GM21825 (cell line): ENCODE results near the gene FGA.
"Not testable (repeated sequence)": the region's sequence is repeated elsewhere in the genome, so short reads cannot be mapped to it uniquely, and the experiment has no call there.

Source experiments
- ATAC-seq: cut with Tn5 transposase; IDR thresholded peaks from one replicate; pipeline ENCODE4 v1.9.1; 2021; ENCODE audit warnings: mild to moderate bottlenecking, moderate library complexity; ENCODE audit not compliant: unreplicated experiment

Gene FGA

GRCh38 chr4:154608361-154609252 lies 18.1 kb upstream of the FGA start:
- ATAC-seq, result no peak

DNA sequence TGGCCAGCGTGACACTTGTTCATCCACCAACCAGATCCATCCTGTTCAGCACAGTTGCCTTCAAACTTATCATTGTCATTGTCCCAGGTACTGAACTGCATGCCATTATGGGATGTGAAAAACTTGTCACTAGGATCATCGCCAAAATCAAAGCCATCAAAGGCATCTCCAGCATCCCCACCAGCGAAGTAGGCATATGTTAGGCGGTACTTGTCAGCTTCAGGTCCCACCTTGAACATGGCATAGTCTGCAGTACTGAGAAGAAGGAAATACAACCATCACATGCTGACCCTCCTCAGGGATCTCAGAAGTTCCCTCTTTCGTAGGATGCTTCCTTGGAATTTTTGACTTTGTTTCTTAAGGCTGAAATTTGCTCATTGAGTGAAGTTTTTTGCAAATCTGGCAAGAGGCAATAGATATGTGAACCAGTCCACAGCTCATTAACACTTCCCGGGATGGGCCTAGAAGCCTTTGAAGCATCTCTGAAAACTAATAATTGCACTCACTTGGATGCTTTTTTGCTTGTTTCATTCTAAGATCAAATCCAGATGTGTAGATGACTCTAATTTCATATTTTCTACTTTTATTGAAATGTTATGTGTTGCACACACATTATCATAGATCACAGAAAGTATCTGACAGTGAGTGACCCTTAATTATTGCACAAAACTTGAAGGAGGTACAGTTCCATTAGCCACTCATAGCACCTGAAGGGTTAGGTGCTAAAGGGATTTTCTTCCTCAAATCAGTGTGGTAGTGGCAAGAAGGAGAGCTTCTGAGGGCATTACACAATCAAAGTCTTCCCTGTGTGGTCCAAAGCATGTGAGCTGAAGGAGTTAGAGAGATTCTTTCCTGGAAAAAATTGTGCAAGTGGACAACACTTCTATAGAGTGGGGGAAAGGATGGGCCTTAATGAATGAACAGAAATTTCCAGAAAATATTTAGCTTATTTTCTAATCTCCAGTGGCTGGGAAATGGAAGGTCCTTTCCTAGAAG lies 16.5 kb upstream of the FGA start:
- no peak for ATAC-seq

GRCh38 chr4:154604696-154605200 lies 14.2 kb upstream of the FGA start:
- no peak for ATAC-seq

GRCh38 chr4:154603033-154603943 lies 12.7 kb upstream of the FGA start:
- no peak for ATAC-seq

DNA sequence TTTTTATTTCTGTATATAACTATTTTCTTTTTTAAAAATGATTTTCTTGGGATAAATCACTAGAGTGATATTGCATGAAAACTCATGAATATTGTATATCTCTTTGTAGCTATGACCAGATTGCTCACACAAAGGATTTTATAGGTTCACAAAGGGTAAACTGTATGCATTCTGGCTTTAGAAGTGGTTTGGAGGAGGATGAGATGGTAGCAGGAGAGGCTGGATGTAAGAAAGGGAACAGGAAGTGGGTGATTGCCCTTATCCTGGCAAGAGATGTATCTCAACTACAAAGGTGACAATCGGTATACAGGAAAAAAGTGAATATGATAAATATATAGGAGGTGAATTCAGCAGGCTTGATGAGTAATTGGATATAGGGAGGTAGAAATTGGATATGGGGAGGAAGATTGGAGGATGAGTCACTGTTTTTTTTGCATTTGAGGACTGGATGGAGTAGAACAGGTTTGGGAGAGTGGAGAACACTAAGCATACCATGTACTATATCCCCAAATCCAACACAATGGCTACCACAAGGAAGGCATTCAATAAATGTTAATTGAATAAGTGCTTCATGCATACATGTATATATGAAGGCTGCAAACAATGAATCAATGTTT lies 12.0 kb upstream of the FGA start:
- no peak for ATAC-seq

DNA sequence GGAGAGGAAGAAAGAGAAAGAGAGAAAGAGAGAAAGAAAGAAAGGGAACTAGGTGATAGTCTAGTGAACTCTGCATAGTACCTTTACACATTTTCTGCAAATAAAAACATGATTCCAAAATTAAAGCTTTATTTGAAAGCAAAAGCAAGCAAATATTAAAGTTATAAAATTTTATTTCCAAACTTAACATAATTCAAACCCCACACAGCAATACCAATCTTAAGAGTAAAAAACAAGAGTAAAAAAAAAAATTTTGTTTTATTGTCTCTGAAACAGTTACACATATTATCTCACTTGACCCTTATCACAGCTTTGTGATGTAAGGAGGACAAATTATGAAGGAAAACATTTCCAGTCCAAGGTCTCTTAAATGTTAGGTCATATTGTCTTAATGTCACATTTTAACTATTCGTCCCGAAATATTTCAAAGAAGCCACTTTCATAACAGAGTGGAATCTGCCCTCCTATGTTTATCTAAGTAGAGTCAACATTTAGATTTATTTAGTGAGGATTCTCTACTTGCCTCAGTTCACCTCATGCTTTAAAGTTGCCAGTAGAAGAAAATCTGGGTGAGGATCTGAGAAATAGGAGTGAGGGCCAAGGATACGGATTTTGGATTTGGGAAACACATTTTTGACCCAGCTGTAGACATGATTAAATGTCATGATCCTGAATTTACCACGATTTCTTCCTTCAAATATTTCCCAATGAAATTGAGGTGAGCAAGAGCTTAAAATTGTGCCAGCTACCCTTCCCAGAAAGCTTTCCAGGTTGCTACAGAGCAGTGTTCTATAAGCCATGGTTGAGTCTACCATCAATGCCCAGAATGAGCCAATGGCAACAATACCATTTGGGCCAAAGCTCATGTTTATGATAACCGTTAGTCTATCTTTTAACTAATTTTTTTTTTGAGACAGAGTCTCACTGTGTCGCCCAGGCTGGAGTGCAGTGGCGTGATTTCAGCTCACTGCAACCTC lies 7.5 kb upstream of the FGA start:
- ATAC-seq, result no peak

DNA sequence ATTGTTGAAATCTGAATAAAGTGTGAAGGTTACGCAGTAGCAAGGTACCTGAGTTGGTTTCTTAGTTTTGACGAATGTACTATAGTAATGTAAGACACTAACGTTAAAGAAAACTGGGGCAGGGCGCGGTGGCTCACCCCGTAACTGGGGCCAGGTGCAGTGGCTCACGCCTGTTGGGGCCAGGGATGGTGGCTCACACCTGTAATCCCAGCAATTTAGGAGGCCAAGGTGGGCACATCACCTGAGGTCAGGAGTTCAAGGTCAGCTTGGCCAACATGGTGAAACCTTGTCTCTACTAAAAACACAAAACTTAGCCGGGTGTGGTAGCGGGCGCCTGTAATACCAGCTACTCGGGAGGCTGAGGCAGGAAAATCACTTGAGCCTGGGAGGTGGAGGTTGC lies 6.7 kb upstream of the FGA start:
- ATAC-seq, result not testable (repeated sequence)

GRCh38 chr4:154595807-154596206 lies 5.3 kb upstream of the FGA start:
- no peak for ATAC-seq

DNA sequence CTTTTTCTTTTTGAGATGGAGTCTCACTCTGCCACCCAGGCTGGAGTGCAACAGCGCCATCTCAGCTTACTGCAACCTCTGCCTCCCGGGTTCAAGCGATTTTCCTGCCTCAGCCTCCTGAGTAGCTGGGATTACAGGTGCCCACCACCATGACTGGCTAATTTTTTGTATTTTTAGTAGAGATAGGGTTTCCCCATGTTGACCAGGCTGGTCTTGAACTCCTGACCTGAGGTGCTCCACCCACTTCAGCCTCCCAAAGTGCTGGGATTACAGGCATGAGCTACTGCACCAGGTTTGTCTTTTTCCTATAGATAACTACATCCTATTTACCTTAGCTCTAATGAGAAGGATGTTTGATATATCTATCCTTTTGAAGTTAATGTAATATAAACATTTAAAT lies 3.8 kb upstream of the FGA start:
- ATAC-seq, result not testable (repeated sequence)

GRCh38 chr4:154593868-154594267 lies 3.3 kb upstream of the FGA start:
- ATAC-seq, result no peak

- no peak for ATAC-seq
These were observed 1.3 kb upstream of the FGA start for GRCh38 chr4:154591890-154592289.

DNA sequence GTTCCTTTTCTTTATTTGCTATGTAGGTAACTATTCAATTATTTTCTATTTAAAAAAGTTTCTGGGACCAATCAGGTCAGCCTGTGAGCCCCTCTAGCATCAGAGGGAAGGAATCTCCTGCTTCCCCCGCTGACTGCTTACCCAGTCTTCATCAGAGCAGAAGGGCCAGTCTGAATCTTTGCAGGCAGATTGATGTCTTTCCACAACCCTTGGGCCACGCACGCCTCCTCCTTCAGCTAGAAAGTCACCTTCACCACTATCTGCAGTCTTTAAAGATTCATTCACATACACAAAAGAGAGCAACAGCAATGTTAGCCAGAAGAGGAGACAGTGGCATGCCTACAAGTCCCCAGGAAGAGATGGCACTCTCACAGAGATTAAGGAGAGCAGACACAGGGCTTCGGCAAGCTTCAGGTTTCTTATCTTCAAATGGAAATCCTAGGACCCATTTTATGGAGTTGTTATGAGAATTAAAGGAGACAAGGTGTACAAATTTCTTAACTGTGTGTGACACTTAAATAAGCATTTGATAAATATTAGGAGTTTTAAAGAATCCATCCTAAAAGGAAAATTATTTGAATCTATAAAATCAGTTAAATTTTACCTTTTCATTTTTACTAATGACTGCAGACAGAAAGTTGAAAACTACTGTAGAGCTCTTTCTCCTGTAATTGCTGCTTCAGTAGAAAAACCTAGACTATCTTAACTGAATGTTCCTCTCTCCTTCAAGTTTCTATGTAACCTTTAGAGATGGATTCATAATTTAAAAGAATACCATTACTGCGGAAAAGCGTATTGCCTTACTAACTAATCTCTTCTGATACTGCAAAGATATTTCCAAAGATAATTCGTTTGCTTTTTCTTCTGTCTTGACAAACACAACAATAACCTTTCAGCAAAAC lies 995 bp downstream of the FGA start:
- ATAC-seq, result no peak

GRCh38 chr4:154588198-154588597 lies 2.3 kb downstream of the FGA start:
- ATAC-seq, result no peak

GRCh38 chr4:154586296-154587033 lies 4.1 kb downstream of the FGA start:
- ATAC-seq, result no peak

GRCh38 chr4:154585369-154586018 lies 5.0 kb downstream of the FGA start:
- ATAC-seq, result no peak

- ATAC-seq, result no peak
These were observed 6.3 kb downstream of the FGA start for GRCh38 chr4:154584259-154584658.

DNA sequence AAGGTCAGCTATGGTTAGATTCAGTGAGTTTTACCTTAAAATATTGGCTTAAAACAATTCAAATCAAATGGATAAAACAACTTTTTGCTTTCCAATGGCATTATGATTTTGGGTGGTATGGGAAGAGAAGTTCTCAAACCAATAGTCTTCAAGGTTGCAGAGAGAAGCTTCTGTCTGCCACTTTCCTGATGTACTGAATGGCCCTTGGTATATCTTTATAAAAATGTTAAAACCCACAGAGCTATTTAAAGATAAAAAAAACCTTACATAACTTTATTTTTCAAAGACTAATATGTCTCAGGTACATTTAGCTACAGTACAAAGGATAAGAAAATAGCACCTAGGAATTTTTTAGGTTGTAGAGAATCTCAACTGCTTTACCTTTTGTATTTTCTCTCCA lies 6.9 kb downstream of the FGA start:
- no peak for ATAC-seq
